K562 (cell line): ENCODE measurements around the gene MYRIP. TPM values are rescaled to one million over a fixed set of nuclear protein-coding genes. Genes with fewer than 3 reads are reported as not detected.

Experiments used
- C11orf30 ChIP-seq: fragments of 450-650 bp; IDR thresholded peaks from 2 replicates; pipeline ENCODE4 v1.6.1; 2016; ENCODE audit warnings: low read depth, mild to moderate bottlenecking
- CGGBP1 ChIP-seq: fragments of 250-450 bp; sonication (Bioruptor Pico); IDR thresholded peaks from 2 replicates; pipeline ENCODE4 v1.9.0; 2021; ENCODE audit warnings: mild to moderate bottlenecking
- CHAMP1 ChIP-seq: fragments of 450-650 bp; IDR thresholded peaks from 2 replicates; pipeline ENCODE4 v1.6.1; 2016; ENCODE audit warnings: mild to moderate bottlenecking
- FOXK1 ChIP-seq: sonication (generic); formaldehyde crosslinking; IDR thresholded peaks from 2 replicates; pipeline ENCODE4 v1.8.0; 2022; ENCODE audit warnings: missing genetic modification reagents, mild to moderate bottlenecking, borderline replicate concordance
- HNRNPK ChIP-seq: fragments of 200-400 bp; formaldehyde crosslinking; IDR thresholded peaks from one replicate; pipeline ENCODE4 v1.6.1; 2018; ENCODE audit warnings: mild to moderate bottlenecking, low read depth, low read length; ENCODE audit not compliant: poor library complexity, severe bottlenecking
- HSF4 ChIP-seq: fragments of 250-450 bp; sonication (Bioruptor Pico); IDR thresholded peaks from 2 replicates; pipeline ENCODE4 v2.1.2; 2022; ENCODE audit warnings: mild to moderate bottlenecking, moderate library complexity, borderline replicate concordance
- MAX ChIP-seq: sonication (generic); formaldehyde crosslinking; IDR thresholded peaks from 2 replicates; pipeline ENCODE4 v1.9.0; 2022; ENCODE audit warnings: mild to moderate bottlenecking, missing genetic modification reagents
- OTX1 ChIP-seq: fragments of 450-650 bp; formaldehyde crosslinking; IDR thresholded peaks from 2 replicates; pipeline ENCODE4 v1.4.0; 2022; ENCODE audit warnings: mild to moderate bottlenecking
- ZBTB1 ChIP-seq: sonication (generic); formaldehyde crosslinking; IDR thresholded peaks from 2 replicates; pipeline ENCODE4 v1.8.1; 2023; ENCODE audit warnings: missing genetic modification reagents, low read depth, mild to moderate bottlenecking, borderline replicate concordance
- ZC3H4 ChIP-seq: sonication (generic); formaldehyde crosslinking; IDR thresholded peaks from 2 replicates; pipeline ENCODE4 v1.9.0; 2021; ENCODE audit warnings: missing genetic modification reagents, borderline replicate concordance
- ZNF318 ChIP-seq, 2 experiments: fragments of 450-650 bp; IDR thresholded peaks; 2 replicates each; pipeline ENCODE4 v1.6.1; 2016; ENCODE audit warnings: mild to moderate bottlenecking in 2 of 2, borderline replicate concordance in 1 of 2, low read depth in 1 of 2, moderate library complexity in 1 of 2
- ZNF324 ChIP-seq: fragments of 250-450 bp; sonication (Bioruptor Pico); IDR thresholded peaks from 2 replicates; pipeline ENCODE4 v1.4.0; 2020; ENCODE audit warnings: mild to moderate bottlenecking
- ZNF398 ChIP-seq: fragments of 250-450 bp; sonication (Bioruptor Pico); IDR thresholded peaks from 2 replicates; pipeline ENCODE4 v1.8.0; 2021; ENCODE audit warnings: moderate library complexity, mild to moderate bottlenecking, inconsistent platforms
- ZNF507 ChIP-seq: conservative IDR thresholded peaks from 2 replicates; pipeline ENCODE4 v1.6.1; 2017; ENCODE audit warnings: missing genetic modification characterization, missing compliant biosample characterization
- polyA plus RNA-seq, 8 experiments: library from polyadenylated mRNA; depleted of rRNA in 4 of 8; stranded (reverse) in 5 of 8; unstranded in 3 of 8; fragments of >200 nt; fragmentation: Nextera tagmentation in 2 of 8; fragmentation: Illumina TruSeq in 1 of 8; extraction: Ambion mirVana in 2 of 8; extraction: Trizol in 1 of 8; gene quantifications; 2 replicates each; pipeline versions ENCODE4 v1.2.1 to v1.2.3, GENCODE V29; 2011 to 2014; ENCODE audit warnings: inconsistent platforms in 1 of 8, missing spikeins in 1 of 8
- total RNA-seq, 7 experiments: library from RNA; depleted of rRNA in 6 of 7; stranded (reverse); fragments of >200 nt in 6 of 7; fragmentation: Illumina TruSeq in 2 of 7; extraction: Trizol in 2 of 7; gene quantifications; 2 replicates each; pipeline versions ENCODE4 v1.2.1 to v1.2.3, GENCODE V29; 2011 to 2021; ENCODE audit warnings: low replicate concordance in 1 of 7

The MYRIP gene
- total and polyA plus RNA-seq, 9 of the 15 experiments (the other 6 are each of a cell fraction or from before 2014, with no cell fraction given), result 0.03 to 0.12 TPM; not detected in 7

- TF ChIP-seq ZNF318 (IDR thresholded peaks at IDR 0.05; ENCODE audit: borderline replicate concordance in 1 of 2, low read depth in 1 of 2) (no peak), CGGBP1 (no peak), ZBTB1 (no peak), CHAMP1 (no peak), C11orf30 (no peak), ZC3H4 (no peak), HNRNPK (no peak), ZNF507 (tag) (no peak), ZNF324 (CRISPR knock-in tag) (no peak), HSF4 (CRISPR knock-in tag) (no peak), FOXK1 (CRISPR knock-in tag) (no peak), MAX (CRISPR knock-in tag) (no peak), OTX1 (CRISPR knock-in tag) (no peak), ZNF398 (CRISPR knock-in tag) (no peak)
Observed at GRCh38 chr3:40292637-40293349, 483.4 kb downstream of the MYRIP start (continued).
